Fibroblast of lung (primary cell): ENCODE results near the gene STK4. TPM values are rescaled to one million over a fixed set of nuclear protein-coding genes. Genes with fewer than 3 reads are reported as not detected.
"Not testable (repeated sequence)": the region's sequence is repeated elsewhere in the genome, so short reads cannot be mapped to it uniquely, and the experiment has no call there.

Source experiments
- DNase-seq, 2 donors: peaks; one replicate each; pipeline versions ENCODE4 v3.0.0 to v3.0.0-alpha.2; 2010; ENCODE audit warnings: low read depth in 2 of 2
- H2AFZ ChIP-seq: 2 replicates; pipeline ENCODE4 v1.5.1; 2012; ENCODE audit warnings: low read length, control low read depth, inconsistent platforms
- H3K27ac ChIP-seq: 2 replicates; pipeline ENCODE4 v1.5.1; 2011; ENCODE audit warnings: low read length, control low read depth; ENCODE audit not compliant: insufficient read depth
- H3K27me3 ChIP-seq: 2 replicates; pipeline ENCODE4 v1.5.1; 2011; ENCODE audit warnings: mild to moderate bottlenecking, low read length; ENCODE audit not compliant: control insufficient read depth, insufficient read depth
- H3K36me3 ChIP-seq: 2 replicates; pipeline ENCODE4 v1.5.1; 2011; ENCODE audit warnings: low read length; ENCODE audit not compliant: control insufficient read depth, insufficient read depth
- H3K4me1 ChIP-seq: 2 replicates; pipeline ENCODE4 v1.5.1; 2011; ENCODE audit warnings: low read length; ENCODE audit not compliant: control insufficient read depth, insufficient read depth; ENCODE audit errors: extremely low read depth
- H3K4me2 ChIP-seq: 2 replicates; pipeline ENCODE4 v1.5.1; 2011; ENCODE audit warnings: low read length, control low read depth; ENCODE audit not compliant: insufficient read depth; ENCODE audit errors: extremely low read depth
- H3K4me3 ChIP-seq, 4 experiments: fragments of 200-600 bp in 1 of 4; sonication (generic) in 1 of 4; replicated peaks in 1 of 4; 2 replicates each; pipeline ENCODE4 v1.5.1; 2011 to 2016; ENCODE audit warnings: low read length in 4 of 4, low read depth in 3 of 4, mild to moderate bottlenecking in 3 of 4, control low read depth in 2 of 4, inconsistent platforms in 1 of 4, mixed read lengths in 1 of 4; ENCODE audit not compliant: insufficient read depth in 1 of 4; ENCODE audit errors: control extremely low read depth in 1 of 4
- H3K79me2 ChIP-seq: 2 replicates; pipeline ENCODE4 v1.5.1; 2012; ENCODE audit warnings: mild to moderate bottlenecking, low read length, inconsistent platforms; ENCODE audit not compliant: control insufficient read depth, insufficient read depth
- H3K9ac ChIP-seq: 2 replicates; pipeline ENCODE4 v1.5.1; 2011; ENCODE audit warnings: mild to moderate bottlenecking, low read length, control low read depth; ENCODE audit not compliant: insufficient read depth
- H3K9me3 ChIP-seq: 2 replicates; pipeline ENCODE4 v1.5.1; 2012; ENCODE audit warnings: low read depth, low read length; ENCODE audit not compliant: control insufficient read depth, insufficient read depth
- H4K20me1 ChIP-seq: 2 replicates; pipeline ENCODE4 v1.5.1; 2011; ENCODE audit warnings: low read length; ENCODE audit not compliant: control insufficient read depth, insufficient read depth; ENCODE audit errors: extremely low read depth
- CTCF ChIP-seq, 2 donors: IDR thresholded peaks in 1 of 2; conservative IDR thresholded peaks in 1 of 2; 1 replicate in 1 of 2; 2 replicates in 1 of 2; pipeline ENCODE4 v1.5.1; 2011 to 2012; ENCODE audit warnings: low read length in 2 of 2, control low read depth in 1 of 2, inconsistent platforms in 1 of 2, low read depth in 1 of 2, mild to moderate bottlenecking in 1 of 2
- EZH2 ChIP-seq: IDR thresholded peaks from 2 replicates; pipeline ENCODE4 v1.5.1; 2012; ENCODE audit warnings: low read length, control low read depth, mild to moderate bottlenecking; ENCODE audit errors: missing control alignments
- polyA plus RNA-seq, 2 donors: library from polyadenylated mRNA; depleted of rRNA in 1 of 2; stranded (reverse) in 1 of 2; unstranded in 1 of 2; fragments of >200 nt; gene quantifications; 2 replicates each; pipeline ENCODE4 v1.2.1, GENCODE V29; 2011 to 2012; ENCODE audit warnings: missing spikeins in 1 of 2
- total RNA-seq: library from RNA; depleted of rRNA; stranded (reverse); fragments of >200 nt; gene quantifications from 2 replicates; pipeline ENCODE4 v1.2.1, GENCODE V29; 2014

Gene STK4
- total and polyA plus RNA-seq, 2 donors (not counting 1 experiment from before 2014, with no cell fraction given), result 19.0 to 31.7 TPM

GRCh38 chr20:45021631-45022030 lies 55.3 kb downstream of the STK4 start:
- peaks cover 2% of the 10 kb centered on the region for H3K36me3 ChIP-seq

GRCh38 chr20:45023140-45023539 lies 56.8 kb downstream of the STK4 start:
- H3K4me2 ChIP-seq, H3K4me3 ChIP-seq, H3K9ac ChIP-seq, H4K20me1 ChIP-seq, H3K9me3 ChIP-seq, H3K79me2 ChIP-seq, H3K27ac ChIP-seq, DNase-seq, H3K27me3 ChIP-seq, H3K36me3 ChIP-seq, H3K4me1 ChIP-seq, H2AFZ ChIP-seq: not testable (repeated sequence)

More at GRCh38 chr20:45021631-45022030, 55.3 kb downstream of the STK4 start:
- H4K20me1 ChIP-seq, result no peaks in the 10 kb centered on the region
- no peak overlapping the region for H3K4me2 ChIP-seq
- no peaks in the 10 kb centered on the region for H3K9me3 ChIP-seq
- no peak overlapping the region for H3K4me3 ChIP-seq
- H3K79me2 ChIP-seq, result no peaks in the 10 kb centered on the region
- no peak for TF ChIP-seq EZH2
- TF ChIP-seq CTCF (conservative IDR thresholded peaks at IDR 0.05 in 1 of 2, IDR thresholded peaks at IDR 0.05 in 1 of 2; ENCODE audit: low read depth in 1 of 2, low read length in 2 of 2), result no peak
- no peak overlapping the region for H3K27ac ChIP-seq
- H3K27me3 ChIP-seq, result no peaks in the 10 kb centered on the region
- H3K9ac ChIP-seq, result no peak overlapping the region
- no peaks in the 10 kb centered on the region for H3K4me1 ChIP-seq
- no peak for DNase-seq
- H2AFZ ChIP-seq, result no peak overlapping the region

- no peaks in the 10 kb centered on the region for H4K20me1 ChIP-seq
- DNase-seq, result no peak
- TF ChIP-seq CTCF (conservative IDR thresholded peaks at IDR 0.05 in 1 of 2, IDR thresholded peaks at IDR 0.05 in 1 of 2; ENCODE audit: low read depth in 1 of 2, low read length in 2 of 2) (no peak), EZH2 (no peak)
- H3K4me2 ChIP-seq, result no peak overlapping the region
- peaks cover 2% of the 10 kb centered on the region for H3K36me3 ChIP-seq
- no peak overlapping the region for H3K4me3 ChIP-seq
- H3K9me3 ChIP-seq, result no peaks in the 10 kb centered on the region
- no peak overlapping the region for H3K9ac ChIP-seq
- H3K27ac ChIP-seq, result no peak overlapping the region
- H3K79me2 ChIP-seq, result no peaks in the 10 kb centered on the region
- H3K27me3 ChIP-seq, result no peaks in the 10 kb centered on the region
- H3K4me1 ChIP-seq, result no peaks in the 10 kb centered on the region
- no peak overlapping the region for H2AFZ ChIP-seq
Measured at GRCh38 chr20:45028424-45029136, 62.3 kb downstream of the STK4 start.
